NCI-H1694 (cell line): ENCODE data around the gene FAM83E.
A peak's percentile ranks its signal among the peaks of the same experiment; 100 is the strongest.
"Not testable (repeated sequence)": the region's sequence is repeated elsewhere in the genome, so short reads cannot be mapped to it uniquely, and the experiment has no call there.

Experiments
- DNase-seq: peaks from one replicate; lab custom pipeline; 2025; lab: John Stamatoyannopoulos, UW

FAM83E gene

GRCh38 chr19:48611872-48612271, 3.0 kb downstream of the FAM83E start:
- DNase-seq: no peak

GRCh38 chr19:48609571-48610108, 5.2 kb downstream of the FAM83E start:
- no peak for DNase-seq

- DNase-seq: peak; percentile 62
Observed at GRCh38 chr19:48608798-48609263, 6.0 kb downstream of the FAM83E start.

- DNase-seq: no peak
Observed at GRCh38 chr19:48607359-48607755, 7.5 kb downstream of the FAM83E start.

- no peak for DNase-seq
Observed at GRCh38 chr19:48606463-48607358, 8.2 kb downstream of the FAM83E start, which contains the start of gene SPACA4. TSS of gene SPACA4 (plus strand) at chr19:48606742. CDS start at chr19:48606979, 237 bp downstream.

GRCh38 chr19:48603850-48604249, 11.0 kb downstream of the FAM83E start:
- DNase-seq: no peak

GRCh38 chr19:48603449-48603848, 11.4 kb downstream of the FAM83E start:
- no peak for DNase-seq

- DNase-seq: no peak
Observed at GRCh38 chr19:48603001-48603400, 11.9 kb downstream of the FAM83E start.

GRCh38 chr19:48600679-48601417, 14.0 kb downstream of the FAM83E start:
- no peak for DNase-seq

GRCh38 chr19:48598996-48599700, 15.7 kb downstream of the FAM83E start:
- DNase-seq: no peak

- DNase-seq: no peak
Observed at GRCh38 chr19:48596679-48597465, 18.0 kb downstream of the FAM83E start.

- DNase-seq: no peak
Observed at GRCh38 chr19:48596237-48596636, 18.6 kb downstream of the FAM83E start.

- no peak for DNase-seq
Observed at GRCh38 chr19:48595833-48596232, 19.0 kb downstream of the FAM83E start.

- no peak for DNase-seq
Observed at GRCh38 chr19:48595171-48595570, 19.7 kb downstream of the FAM83E start.

GRCh38 chr19:48591021-48591420, 23.9 kb downstream of the FAM83E start:
- DNase-seq: no peak

GRCh38 chr19:48588670-48589401, 26.0 kb downstream of the FAM83E start:
- DNase-seq: peak; percentile 83

GRCh38 chr19:48587387-48587786, 27.5 kb downstream of the FAM83E start:
- DNase-seq: no peak

GRCh38 chr19:48582168-48582567, 32.7 kb downstream of the FAM83E start:
- DNase-seq: no peak

- DNase-seq: no peak
Observed at GRCh38 chr19:48578891-48579290, 36.0 kb downstream of the FAM83E start.

GRCh38 chr19:48577908-48578307, 37.0 kb downstream of the FAM83E start:
- not testable (repeated sequence) for DNase-seq
